NCI-H69 (cell line): Measurements from ENCODE around the gene SCAANT1.

Experiments
- DNase-seq: peaks from one replicate; lab custom pipeline; 2025; lab: John Stamatoyannopoulos, UW

The SCAANT1 gene

DNA sequence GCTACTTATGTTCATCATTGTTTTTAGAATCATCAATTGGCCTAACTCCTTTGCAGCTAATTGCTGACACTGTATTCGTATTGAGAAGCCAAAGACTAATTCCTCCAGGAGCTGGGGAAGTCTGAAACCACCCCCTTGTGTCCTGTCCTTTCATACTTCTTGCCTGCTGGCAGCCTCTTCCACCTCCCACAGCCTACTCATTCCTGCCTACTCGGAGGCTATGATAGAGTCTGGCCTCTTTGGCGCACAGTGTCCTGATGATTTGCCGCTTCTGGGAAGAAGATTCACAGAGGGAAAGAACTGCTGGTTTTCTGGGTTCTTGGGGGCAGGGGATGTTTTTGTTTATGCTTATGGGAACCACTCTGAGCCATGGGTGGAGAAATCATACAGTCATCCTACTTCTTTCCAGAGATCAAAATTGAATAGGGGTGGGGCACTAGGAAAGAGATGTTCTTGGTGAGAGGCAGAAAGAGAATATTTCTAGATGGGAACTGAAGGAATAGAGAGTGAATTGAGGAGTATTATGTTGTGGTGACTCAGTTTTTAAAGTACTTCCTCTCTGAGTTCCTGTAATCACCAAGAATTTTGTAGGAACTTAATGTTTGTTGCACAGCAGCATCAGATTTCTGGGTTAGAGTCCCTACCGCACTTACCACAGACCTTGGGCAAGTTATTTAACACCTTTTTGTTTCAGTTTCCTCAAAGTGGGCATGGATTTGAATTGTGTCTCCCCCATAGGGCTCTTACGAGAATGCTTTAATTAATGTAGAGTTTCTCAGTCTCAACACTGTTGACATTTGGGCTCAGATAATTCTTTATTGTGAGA is 22.1 kb upstream of the SCAANT1 start:
- DNase-seq = no peak

DNA sequence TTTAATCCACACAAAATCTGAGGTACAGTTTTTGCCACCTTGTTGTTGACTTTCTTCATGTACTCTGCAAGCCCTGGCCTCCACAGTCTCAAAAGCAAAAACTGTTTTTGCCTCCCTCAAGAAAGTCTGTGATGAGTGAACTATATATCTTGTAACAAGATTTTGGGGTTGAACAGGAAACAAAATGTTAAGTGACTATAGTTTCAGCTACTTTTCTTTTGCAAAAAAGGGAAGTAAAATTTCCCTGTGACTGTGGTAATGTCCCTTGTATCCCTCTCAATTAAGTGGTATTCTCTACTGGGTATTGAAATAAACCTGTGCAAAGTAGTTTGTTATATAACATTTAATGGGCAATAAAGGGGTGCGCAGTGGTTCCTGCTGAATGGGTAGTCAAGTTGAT is 21.3 kb upstream of the SCAANT1 start:
- DNase-seq = no peak

DNA sequence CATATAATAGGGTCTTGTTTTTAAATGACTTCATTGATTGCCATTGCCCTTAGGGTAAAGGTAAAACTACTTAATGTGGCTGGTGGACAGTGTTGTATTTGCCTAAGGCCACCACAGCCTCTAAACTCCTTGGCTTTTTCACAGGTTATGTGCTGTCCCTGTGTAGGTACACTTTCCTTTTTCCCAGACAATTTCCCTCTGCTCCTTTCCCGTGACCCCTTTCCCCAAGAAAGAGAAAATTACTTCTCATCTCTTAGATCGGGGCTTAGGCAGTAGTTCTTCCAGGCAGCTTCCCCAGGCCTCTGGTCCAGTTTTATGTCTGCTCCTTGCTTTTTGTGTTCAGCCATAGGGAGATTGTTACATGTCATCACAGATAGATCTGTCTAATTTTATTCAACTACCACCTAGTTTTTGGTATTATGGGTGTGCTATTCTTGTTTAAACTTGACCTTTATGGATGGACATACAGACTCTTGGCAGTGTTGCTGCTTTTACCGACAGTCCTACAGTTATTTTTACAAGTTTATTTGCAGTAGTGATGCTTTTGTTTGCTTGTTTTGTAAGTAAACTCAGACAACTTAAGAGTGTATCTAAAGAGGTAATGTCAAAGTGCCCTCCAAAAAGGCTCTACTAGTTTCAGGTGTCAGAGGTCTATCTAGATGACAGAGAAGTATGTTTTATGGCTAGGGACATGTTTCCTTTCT is 20.5 kb upstream of the SCAANT1 start:
- DNase-seq = no peak

DNA sequence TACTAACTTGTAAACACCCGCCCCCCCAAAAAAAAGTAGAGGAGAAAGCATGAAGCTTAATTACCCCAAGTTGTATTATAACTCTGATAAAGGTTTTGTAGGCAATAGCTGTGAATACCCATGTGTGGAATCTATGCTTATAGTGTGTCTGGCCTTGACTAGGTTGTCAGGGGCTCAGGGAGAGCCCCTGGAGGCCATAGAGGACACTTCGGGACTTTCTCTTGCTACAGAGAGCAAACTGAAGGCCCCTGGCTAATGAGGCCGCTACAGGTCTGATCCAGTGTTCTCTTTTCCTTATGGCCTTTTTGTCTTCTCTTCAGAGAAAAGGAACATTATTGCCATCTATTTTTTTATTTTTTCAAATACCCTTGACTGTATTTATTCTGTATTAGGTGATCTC is 19.1 kb upstream of the SCAANT1 start:
- DNase-seq = no peak

DNA sequence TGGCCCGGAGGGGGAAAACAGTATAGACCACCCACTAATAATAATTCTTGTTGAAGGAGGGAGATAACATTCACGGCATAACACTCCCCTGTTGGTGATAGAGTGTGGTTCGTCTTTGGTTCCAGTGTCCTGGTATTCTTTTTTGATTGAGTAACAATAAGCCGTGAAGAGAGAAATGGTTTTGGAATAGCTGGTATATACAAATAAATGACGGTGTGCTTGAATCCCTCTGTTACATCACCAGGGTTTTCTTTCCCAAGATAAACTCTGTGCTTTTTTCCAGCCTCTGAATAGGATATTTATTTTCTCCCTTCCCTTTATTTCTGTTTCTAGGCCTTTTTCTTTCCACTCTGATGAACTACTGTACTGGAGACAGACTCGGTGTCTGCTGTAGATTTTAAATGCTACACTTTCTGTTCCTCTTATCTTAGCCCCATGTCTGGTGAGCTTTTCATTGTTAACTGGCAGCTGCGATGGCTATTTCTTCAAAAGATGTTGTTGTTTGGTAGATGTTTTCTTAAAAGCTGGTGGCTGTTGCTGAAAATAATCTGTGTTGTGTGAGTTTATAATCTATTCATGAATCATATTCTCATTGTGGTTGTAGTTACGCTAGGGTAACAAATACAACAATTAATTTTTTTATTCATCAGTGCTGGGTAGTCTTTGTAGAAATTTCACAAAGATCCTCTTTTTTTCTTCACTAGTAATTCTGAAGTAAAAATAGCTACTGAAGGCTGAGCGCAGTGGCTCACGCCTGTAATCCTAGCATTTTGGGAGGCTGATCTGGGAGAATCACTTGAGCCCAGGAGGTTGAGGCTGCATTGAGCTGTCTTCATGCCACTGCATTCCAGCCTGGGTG is 15.5 kb upstream of the SCAANT1 start:
- no peak for DNase-seq

DNA sequence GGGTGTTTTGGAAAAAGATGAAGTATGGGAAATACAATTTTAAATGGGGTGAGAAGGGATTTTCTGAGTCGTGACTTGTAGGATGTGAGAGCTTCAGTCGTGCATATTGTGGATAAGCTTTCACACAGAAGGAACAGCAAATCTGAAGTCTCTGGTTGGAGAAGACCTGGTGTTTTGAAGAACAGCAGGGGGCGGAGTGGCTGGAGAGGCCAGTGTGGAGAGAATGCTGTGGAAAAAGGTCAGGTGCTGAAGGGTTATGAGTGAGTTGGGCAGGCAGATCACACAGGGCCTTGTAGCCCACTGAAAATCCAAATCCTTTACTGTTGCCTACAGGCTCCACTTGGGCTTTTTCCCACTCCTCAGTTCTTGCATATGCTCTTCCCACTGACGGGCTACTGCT is 14.1 kb upstream of the SCAANT1 start:
- DNase-seq = no peak

DNA sequence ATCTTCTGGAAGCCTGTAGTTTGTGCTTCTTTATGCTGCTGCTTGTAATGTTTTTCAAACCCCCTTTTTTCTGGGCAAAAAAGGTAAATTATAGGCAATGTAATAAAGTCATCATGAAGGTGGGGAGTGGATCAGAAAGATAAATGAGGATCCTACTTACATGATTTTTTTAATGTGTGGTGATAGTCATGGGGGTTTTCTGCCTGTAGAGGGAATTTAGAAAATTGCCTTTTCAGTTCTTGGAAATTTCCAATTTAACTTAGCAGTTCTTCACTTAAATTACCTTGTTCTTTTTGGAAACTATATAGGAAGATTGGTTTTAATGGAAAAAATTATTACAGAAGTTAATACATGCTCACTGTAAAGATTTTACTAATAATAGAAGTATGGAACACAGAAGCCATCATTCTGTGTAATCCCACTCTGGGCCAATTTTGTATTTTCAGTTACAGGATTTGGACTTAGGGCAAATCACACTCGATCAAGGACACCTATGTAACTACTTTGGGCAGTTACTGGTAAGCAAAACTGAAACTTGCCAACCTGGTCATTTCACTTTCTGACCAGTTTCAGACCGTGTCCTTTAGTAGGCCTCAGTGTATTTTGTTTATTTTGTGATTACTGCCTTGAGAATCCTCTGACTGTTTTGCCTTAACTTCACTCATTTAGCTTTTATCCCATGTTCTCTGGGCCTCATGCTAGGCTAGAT is 10.5 kb upstream of the SCAANT1 start:
- no peak for DNase-seq

DNA sequence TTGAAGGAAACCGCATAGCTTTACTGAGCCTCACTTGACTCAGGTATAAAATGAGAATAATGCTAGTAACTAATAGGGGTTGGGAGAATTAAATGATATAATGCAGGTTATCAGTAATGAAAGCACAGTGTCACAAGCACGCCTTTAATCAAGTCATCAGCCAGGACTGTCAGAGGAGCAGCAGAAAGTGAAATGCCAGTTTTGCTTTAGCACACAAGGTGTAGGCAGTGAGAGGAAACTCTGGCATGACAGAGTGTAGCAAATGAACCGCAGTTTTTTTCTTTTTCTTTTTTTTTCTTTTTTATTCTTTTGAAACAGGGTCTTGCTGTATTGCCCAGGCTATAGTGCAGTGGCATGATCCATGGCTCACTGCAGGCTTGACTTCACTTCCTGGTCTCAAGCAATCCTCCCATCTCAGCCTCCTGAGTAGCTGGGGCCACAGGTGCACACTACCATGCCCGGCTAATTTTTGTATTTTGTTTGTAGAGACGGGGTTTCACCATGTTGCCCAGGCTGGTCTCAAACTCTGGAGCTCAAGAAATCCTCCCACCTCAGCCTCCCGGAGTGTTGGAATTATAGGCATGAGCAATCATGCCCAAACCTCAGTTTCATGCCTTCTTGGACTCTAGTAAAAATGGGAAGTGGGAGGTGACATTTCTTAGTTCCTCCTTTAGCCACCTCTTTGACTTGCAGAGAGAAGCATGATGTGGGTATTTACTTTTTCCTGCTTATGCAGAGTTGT is 9.7 kb upstream of the SCAANT1 start:
- DNase-seq = no peak

DNA sequence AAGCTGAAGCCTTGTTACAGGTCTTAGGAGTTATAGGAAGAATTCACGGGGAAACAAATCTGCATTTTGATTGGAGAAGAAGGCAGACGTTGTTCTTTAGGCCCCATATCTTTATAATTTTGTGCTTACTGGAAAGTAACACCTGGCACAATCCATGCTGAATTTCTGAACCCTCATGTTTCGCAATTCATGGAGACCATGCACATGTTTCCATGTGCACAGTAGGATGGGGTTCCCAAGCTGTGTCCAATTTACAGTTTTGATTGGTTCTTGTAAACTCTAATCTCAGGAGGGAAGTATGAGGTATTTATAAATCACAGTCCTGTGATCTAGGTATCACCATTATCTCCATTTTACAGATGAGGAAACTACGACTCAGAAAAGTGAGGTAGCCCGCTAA is 7.8 kb upstream of the SCAANT1 start:
- no peak for DNase-seq

DNA sequence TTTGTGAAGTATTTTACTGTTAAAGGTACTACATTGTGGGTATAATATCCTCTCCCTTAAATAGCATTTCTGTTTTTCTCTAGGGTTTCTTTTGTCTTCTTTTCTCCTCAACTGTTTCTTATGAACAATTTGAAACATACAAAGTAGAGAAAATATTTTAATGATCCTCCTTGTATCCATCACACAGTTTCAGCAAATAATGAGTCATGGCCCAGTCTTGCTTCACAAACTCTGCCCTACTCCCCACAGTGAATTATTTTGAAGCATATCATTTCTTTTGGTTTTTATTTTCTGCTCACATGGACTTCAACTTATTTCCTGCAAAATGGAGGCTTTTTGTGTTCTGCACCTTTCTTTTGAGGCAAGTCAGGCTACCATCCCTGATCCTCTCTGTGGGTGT is 6.1 kb upstream of the SCAANT1 start:
- DNase-seq = no peak

DNA sequence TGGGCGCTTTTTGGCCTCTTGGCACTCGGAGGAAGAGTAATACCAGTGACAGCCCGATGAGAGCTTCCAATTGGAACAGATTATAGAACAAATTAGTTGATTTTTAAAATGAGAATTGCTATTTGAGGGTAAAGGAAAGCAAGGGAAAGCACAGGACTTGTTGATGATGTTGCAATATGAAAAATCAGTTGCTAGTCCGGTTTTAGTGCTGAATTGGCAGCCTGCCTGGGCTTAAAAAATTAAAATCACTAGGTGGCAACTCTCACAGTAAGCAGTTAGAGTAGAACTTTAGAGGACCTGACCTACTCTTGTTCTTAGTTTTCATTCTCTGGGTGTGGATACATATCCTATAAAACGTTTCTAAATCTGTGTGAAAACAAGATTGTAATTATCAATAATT is 2.1 kb upstream of the SCAANT1 start:
- DNase-seq = no peak

DNA sequence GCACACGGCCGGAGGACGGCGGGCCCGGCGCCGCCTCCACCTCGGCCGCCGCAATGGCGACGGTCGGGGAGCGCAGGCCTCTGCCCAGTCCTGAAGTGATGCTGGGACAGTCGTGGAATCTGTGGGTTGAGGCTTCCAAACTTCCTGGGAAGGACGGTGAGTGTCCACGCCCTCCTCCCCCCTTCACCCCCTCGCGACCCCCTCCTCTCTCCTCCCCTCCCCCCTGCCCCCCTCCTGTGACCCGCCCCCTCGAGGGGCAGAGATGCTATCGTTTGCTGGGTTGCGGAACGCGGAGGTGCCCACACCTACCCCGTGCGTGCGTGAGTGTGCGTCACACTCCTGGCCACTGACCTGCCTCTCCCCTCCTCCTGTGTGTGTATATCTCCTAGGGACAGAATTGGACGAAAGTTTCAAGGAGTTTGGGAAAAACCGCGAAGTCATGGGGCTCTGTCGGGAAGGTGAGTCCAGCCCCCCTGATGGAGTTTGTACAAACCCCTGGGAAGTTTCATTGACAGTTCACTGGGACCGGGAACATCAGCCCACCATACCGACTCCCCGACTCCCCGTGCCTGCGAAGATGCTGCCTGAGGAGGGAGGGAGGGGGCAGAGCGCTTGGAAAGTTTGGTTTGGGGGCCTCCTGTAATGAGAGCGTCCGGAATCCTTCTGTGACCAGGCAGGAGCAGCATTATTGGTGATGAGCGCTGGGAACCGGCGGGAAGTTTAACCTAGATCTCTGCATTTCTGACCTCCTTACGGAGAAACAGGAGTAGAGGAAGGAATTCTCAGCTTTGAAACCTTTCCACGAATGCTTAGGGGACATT is 795 bp upstream of the SCAANT1 start:
- no peak for DNase-seq

DNA sequence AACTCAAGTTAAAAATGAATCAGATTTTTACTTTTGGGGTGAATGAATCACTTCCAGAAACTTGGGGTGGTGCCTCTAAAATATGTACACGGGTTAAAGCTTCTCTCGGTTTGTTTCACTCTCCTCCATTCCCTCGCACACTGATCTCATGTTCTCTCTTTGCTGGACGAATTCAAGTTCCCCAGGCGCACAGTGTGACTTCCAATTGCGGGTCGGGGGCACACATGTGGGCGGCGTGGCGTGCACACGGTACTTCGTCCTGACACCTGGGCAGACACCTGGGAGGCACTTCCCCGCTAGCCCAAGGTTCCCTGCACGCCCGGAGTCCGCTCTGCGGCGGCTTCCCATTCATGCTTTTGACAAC is 692 bp downstream of the SCAANT1 start:
- DNase-seq = no peak

DNA sequence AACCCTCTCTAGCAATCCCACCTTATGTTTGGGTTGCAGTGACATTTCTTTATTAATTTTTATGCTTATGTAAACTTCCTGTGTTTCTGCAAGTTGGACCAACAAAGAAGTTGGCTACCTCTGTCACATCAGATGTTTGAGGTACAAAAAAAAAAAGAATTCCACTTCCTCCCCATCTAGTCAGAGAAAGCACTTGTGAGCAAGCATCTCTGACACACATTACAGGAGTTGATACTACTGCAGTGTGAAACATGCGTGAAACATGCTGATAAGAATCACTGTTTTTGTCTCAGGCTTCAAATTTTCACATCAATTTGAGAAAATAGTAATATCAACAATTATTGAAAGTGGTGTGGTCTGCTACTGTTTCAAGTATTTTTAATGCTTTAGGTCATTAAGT is 1.3 kb downstream of the SCAANT1 start:
- no peak for DNase-seq

DNA sequence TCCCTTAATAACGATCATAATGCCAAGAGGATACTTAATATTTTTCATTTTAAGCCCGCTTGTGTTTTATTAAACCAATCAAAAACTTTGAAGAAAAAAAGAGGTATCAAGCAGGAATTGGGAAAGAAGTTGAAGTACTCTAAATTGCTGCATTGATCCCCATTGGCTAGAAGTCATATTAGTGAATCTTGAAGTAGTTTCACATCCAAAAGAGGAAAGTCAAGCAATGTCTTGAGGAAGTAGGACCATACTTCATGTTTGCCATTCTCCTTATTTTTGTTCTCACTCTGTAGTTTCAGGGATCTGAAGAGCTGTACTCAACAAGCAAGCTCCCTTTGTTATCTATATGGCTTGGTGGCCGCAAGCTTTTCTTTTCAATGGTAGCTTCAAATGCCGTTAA is 2.2 kb downstream of the SCAANT1 start:
- DNase-seq = no peak

DNA sequence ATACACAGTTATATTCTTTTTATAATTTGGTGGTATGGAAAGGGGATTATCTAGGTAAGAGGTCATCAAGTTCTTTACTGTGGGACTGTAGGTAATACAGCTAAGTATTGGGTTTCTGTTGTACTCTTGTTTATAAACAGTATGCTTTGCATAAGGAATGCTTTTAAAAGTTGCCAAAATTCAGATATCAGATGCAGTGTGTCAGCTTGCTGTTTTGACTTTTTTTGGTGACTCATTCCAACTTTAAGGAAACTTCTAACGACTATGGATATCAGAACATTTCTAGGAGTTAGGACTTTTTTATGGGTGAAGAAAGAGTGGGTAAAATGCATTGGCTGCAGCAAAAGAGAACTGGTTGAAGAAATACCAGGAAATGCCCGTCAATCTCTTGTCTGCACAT is 2.8 kb downstream of the SCAANT1 start:
- DNase-seq = no peak

DNA sequence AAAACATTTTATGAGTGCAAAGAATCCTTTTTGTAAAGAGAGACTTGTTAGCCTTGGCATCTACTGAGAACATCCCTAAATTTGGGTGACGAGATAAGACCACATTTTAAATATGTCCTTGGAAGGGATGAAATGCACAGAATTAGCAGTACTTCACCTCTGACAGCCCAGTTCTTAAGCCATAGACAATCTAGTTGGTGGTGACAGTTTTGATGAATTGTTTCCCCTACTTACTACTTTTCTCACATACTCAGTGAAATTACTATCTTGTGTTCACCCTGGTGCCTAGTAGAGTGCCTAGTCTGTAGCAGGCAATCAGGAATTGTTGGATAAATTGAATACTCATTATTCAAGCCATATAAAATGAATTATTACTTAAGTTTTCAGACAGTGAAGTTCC is 3.4 kb downstream of the SCAANT1 start:
- DNase-seq = no peak

DNA sequence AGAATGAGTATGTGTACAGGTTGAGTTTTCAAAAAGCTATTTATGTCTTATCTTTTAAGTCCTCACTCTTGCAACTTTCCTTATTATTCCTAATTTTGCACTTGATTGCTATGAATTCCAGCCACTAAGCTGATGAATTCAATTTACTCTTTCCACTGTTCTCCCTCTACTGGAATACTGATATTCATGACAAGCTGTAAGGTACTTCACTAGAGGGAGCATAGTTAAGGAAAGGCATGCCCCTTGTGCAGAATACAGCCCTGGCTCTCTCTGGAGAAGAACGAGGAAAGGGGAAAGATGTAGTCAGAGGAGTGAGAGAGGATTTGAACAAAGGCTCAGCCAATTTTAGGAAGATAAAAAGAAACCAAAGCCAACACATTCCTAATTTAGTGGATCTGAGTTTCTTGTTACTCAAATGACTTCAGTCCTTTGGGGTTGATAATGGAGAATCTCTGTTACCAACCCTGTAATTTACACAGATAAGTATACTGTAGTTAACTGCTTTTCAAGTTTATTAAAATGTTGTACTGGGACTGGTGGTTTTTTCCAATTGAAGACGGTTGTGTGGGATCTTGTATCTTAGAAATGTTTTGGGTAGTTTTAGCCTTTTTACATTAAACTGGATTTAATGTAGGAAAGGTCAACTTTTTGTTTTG is 4.0 kb downstream of the SCAANT1 start:
- peak; percentile 24 for DNase-seq

DNA sequence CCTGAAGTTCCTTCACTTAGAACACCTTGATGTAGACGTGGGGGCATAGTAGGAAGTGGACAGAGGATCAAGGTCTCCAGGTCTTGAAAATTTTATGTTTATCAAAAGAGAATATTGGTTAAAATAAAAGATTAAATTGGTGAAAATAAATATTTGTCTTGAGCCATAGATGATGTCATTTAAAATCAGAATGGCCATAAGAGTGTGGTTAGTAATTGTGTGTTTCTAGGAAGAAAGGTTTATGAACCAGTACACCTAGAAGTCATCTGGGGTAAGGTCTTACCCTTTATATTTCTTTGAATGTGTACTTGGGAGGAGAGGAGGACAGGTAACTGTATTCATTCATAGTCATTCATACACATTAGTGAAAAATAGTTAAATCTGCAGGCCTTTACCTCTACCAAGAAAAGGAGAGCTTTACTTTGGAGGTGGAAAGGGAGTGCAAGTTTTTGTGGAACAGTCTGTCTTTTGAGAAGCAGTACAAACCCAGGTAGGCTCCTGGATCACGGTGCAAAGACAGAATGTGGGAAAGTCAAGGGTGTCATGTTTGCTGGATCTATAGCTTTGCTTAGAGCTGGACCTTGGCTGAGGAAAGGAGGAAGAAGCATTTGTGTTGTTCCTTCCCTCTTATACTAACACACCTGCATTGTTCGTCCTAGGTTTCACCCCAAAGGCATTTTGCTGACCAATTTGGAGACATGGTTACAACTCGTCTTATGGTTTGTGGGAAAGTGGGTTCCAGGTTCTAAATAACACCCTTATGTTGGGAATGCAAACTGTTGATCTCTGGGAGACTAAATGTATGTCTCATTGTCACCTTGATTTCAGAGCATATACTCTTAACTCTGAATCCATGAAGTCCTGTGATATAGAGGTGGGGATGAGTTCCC is 6.2 kb downstream of the SCAANT1 start:
- no peak for DNase-seq
